ENCODE results near the gene CXCL12.

CXCL12 gene

DNA sequence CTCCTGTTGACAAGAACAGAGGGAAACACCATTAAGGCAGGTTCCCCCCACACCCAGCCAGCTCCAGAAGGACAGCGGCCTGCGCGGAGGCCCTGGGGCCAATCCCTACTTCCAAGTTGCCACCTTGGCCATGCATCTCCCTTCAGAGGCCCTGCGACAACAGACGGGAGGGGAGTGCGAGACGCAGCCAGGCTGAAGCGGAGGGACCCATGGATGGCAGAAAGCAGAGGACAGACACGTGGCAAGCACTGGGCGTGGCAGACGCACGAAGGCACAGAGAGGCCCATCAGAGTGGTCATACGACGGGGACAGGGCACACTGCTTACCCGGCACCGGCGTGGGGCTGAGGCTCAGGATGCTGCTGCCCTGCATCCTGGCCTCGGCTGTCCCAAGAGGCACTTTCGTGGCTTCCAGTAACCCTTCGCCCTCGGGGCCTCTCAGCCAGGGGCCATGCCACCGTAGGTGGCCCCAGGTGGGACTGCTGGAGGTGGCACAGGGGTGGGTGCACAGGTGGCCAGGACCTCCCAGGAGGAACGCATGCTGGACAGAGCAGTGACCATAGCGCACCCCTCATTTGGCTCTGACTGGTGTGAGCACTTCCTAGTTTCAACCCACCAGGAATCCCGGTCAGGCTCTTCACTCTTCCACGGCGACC is 11.4 kb downstream of the CXCL12 start:
- H3K4me3 ChIP-seq (ENCODE audit: low read length), result no peak overlapping the region
- TF ChIP-seq, protein P1, sequence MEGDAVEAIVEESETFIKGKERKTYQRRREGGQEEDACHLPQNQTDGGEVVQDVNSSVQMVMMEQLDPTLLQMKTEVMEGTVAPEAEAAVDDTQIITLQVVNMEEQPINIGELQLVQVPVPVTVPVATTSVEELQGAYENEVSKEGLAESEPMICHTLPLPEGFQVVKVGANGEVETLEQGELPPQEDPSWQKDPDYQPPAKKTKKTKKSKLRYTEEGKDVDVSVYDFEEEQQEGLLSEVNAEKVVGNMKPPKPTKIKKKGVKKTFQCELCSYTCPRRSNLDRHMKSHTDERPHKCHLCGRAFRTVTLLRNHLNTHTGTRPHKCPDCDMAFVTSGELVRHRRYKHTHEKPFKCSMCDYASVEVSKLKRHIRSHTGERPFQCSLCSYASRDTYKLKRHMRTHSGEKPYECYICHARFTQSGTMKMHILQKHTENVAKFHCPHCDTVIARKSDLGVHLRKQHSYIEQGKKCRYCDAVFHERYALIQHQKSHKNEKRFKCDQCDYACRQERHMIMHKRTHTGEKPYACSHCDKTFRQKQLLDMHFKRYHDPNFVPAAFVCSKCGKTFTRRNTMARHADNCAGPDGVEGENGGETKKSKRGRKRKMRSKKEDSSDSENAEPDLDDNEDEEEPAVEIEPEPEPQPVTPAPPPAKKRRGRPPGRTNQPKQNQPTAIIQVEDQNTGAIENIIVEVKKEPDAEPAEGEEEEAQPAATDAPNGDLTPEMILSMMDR (IDR thresholded peaks at IDR 0.05; ENCODE audit: insufficient read depth, low read depth, low read length, missing control alignments), result no peak
- DNase-seq (ENCODE audit: low read depth), result no peak

DNA sequence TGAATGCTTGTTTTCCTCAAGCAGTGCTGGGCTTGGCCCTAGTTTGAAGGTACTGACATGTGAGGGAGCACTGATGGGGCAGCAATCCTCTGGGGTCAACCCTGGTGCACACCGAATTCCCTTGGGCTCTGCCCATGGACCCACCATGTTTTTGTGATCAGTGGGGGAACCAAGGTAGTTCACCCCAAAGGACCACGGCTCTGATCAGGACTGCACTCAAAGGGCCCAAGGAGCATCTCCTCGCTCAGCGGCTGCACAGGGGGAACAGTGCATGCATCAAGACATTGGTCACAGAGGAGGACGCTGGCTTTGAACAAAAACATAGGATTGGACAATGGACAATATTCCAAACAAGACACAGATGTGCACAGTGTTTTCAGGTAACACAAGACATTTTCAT is 12.7 kb downstream of the CXCL12 start:
- TF ChIP-seq, protein P1 (IDR thresholded peaks at IDR 0.05; ENCODE audit: insufficient read depth, low read depth, low read length, missing control alignments), result no peak
- DNase-seq (ENCODE audit: low read depth), result no peak
- no peak overlapping the region for H3K4me3 ChIP-seq (ENCODE audit: low read length)

DNA sequence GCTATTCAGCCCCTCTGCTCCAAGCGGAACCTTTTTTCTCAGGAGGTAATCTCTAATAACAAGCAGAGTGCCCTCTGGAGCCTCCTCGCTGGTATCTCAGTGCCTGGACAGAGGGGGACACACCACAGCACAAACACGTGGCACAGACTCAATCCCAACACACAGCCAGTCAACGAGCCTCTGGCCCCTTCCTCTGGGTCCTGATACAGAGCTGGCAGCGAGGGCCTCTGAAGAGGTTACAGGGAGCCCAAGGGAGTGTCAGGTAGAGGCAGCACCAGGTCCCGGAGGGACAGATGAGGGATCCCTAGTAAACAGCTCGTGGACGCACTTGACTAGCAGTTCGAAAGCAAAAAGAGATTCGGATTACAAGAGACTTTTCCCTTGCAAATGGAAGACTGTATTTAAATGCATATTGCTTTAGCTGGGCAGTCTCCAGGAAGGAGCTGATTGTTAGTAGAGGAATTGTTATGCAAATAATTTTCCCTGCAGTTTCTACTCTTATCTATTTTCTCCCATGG is 14.1 kb downstream of the CXCL12 start:
- H3K4me3 ChIP-seq (ENCODE audit: low read length), result no peak overlapping the region
- TF ChIP-seq, protein P1 (IDR thresholded peaks at IDR 0.05; ENCODE audit: insufficient read depth, low read depth, low read length, missing control alignments), result no peak
- no peak for DNase-seq (ENCODE audit: low read depth)

DNA sequence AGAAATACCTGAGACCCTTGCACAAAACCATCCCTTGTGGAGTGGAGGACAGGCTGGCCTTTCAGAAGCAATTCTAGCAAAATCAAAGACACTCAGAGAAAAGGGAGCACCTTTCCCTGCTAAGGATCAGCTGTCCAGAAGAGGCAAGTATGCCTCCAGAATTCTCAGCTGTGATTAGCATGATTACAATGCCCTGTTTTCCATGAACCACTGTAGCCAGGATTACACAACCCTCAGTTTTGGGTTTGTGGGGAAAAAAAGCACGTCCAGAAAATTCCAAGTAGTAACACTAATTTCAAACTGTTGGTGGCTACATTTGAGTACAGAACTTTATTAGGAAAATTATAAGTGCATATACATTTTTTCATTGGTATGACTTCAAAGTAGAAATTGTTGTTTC is 15.0 kb downstream of the CXCL12 start:
- TF ChIP-seq, protein P1 (IDR thresholded peaks at IDR 0.05; ENCODE audit: insufficient read depth, low read depth, low read length, missing control alignments), result no peak
- H3K4me3 ChIP-seq (ENCODE audit: low read length), result no peak overlapping the region
- DNase-seq (ENCODE audit: low read depth), result no peak

DNA sequence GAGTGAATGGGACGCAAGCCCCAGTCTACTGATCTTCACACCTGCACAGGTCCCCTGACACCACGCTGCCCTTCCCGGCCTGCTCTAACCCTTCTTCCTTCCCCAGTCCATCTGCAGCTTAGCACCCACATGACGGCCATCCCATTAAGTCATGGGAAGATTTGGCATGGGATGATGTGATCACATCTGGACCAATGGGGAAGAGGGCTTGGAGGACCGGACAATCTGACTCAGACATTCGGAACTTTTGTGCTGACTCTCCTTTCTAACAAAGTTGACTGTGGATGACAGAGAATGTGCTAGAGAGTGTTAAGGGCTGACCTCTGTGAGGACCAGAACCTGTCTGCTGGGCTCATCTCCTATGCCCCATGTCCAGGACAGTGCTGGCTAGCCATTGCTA is 15.6 kb downstream of the CXCL12 start:
- no peak for DNase-seq (ENCODE audit: low read depth)

DNA sequence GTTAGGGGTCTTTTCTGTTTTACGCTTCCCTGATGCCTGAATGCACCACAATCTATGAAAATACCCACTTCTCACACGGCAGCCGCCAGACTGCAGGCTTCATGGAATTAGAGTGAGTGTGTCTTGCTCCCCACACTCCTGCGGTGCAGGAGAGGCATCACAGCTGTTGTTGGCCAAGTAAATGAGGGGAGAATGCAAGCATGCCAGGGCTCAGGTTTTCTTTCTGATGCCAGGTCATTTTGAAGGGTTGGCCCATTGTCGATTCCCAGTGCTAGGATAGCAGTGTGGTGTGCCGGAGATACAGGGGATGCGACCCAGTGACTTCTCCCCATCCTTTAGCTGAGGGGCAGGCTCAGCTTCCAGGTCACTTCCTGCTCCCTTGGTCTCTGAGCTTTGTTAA is 16.3 kb downstream of the CXCL12 start:
- H3K4me3 ChIP-seq (ENCODE audit: low read length), result no peak overlapping the region
- TF ChIP-seq, protein P1 (IDR thresholded peaks at IDR 0.05; ENCODE audit: insufficient read depth, low read depth, low read length, missing control alignments), result no peak
- DNase-seq (ENCODE audit: low read depth), result no peak

More for the DNA sequence above, 15.6 kb downstream of the CXCL12 start:
- no peak overlapping the region for H3K4me3 ChIP-seq (ENCODE audit: low read length)
- TF ChIP-seq, protein P1 (IDR thresholded peaks at IDR 0.05; ENCODE audit: insufficient read depth, low read depth, low read length, missing control alignments), result no peak
